ENCODE results near the gene PRDX6.
A peak's percentile ranks its signal among the peaks of the same experiment; 100 is the strongest.
"Not testable (repeated sequence)": the region's sequence is repeated elsewhere in the genome, so short reads cannot be mapped to it uniquely, and the experiment has no call there.

The PRDX6 gene

GRCh38 chr1:173464185-173464584 is 12.9 kb upstream of the PRDX6 start:
- not testable (repeated sequence) for H3K27ac ChIP-seq (ENCODE audit: low read depth in 2 of 2, low read length in 2 of 2); H3K4me3 ChIP-seq (ENCODE audit: low read length in 2 of 2); H3K27me3 ChIP-seq (ENCODE audit: control insufficient read depth in 2 of 2, insufficient read depth in 2 of 2, low read length in 2 of 2); H3K4me1 ChIP-seq (ENCODE audit: control insufficient read depth in 2 of 2, insufficient read depth in 2 of 2, low read length in 2 of 2); H3K9ac ChIP-seq (ENCODE audit: low read depth in 1 of 2, low read length in 2 of 2); H3K9me3 ChIP-seq (ENCODE audit: control insufficient read depth in 2 of 2, low read length in 2 of 2)
- peaks cover 11 to 16% of the 10 kb centered on the region in 2 donors for H3K36me3 ChIP-seq (ENCODE audit: control insufficient read depth in 2 of 2, insufficient read depth in 2 of 2, low read length in 2 of 2)

- H3K4me1 ChIP-seq (ENCODE audit: control insufficient read depth in 2 of 2, insufficient read depth in 2 of 2, low read length in 2 of 2), result no peaks in the 10 kb centered on the region
- H3K9me3 ChIP-seq (ENCODE audit: control insufficient read depth in 2 of 2, low read length in 2 of 2), result peaks cover 0 to 4% of the 10 kb centered on the region in 2 donors
- H3K9ac ChIP-seq (ENCODE audit: low read depth in 1 of 2, low read length in 2 of 2), result no peak overlapping the region
- H3K36me3 ChIP-seq (ENCODE audit: control insufficient read depth in 2 of 2, insufficient read depth in 2 of 2, low read length in 2 of 2), result no peaks in the 10 kb centered on the region
- no peak overlapping the region for H3K4me3 ChIP-seq (ENCODE audit: low read length in 2 of 2)
- H3K27ac ChIP-seq (ENCODE audit: low read depth in 2 of 2, low read length in 2 of 2), result no peak overlapping the region
- H3K27me3 ChIP-seq (ENCODE audit: control insufficient read depth in 2 of 2, insufficient read depth in 2 of 2, low read length in 2 of 2), result no peaks in the 10 kb centered on the region
Observed at GRCh38 chr1:173467426-173467825, 9.7 kb upstream of the PRDX6 start.

- peaks cover 0 to 4% of the 10 kb centered on the region in 2 donors for H3K9me3 ChIP-seq (ENCODE audit: control insufficient read depth in 2 of 2, low read length in 2 of 2)
- peaks cover 4 to 16% of the 10 kb centered on the region in 2 donors for H3K4me1 ChIP-seq (ENCODE audit: control insufficient read depth in 2 of 2, insufficient read depth in 2 of 2, low read length in 2 of 2)
- H3K27me3 ChIP-seq (ENCODE audit: control insufficient read depth in 2 of 2, insufficient read depth in 2 of 2, low read length in 2 of 2), result no peaks in the 10 kb centered on the region
- H3K9ac ChIP-seq (ENCODE audit: low read depth in 1 of 2, low read length in 2 of 2), result no peak overlapping the region
- H3K27ac ChIP-seq (ENCODE audit: low read depth in 2 of 2, low read length in 2 of 2), result peak overlapping the region in 1 of 2 donors; percentile 27
- H3K4me3 ChIP-seq (ENCODE audit: low read length in 2 of 2), result no peak overlapping the region
- H3K36me3 ChIP-seq (ENCODE audit: control insufficient read depth in 2 of 2, insufficient read depth in 2 of 2, low read length in 2 of 2), result no peaks in the 10 kb centered on the region
Observed at GRCh38 chr1:173469656-173470055, 7.5 kb upstream of the PRDX6 start.

GRCh38 chr1:173470608-173471007 is 6.5 kb upstream of the PRDX6 start:
- H3K27ac ChIP-seq (ENCODE audit: low read depth in 2 of 2, low read length in 2 of 2), result no peak overlapping the region
- H3K4me1 ChIP-seq (ENCODE audit: control insufficient read depth in 2 of 2, insufficient read depth in 2 of 2, low read length in 2 of 2), result peaks cover 11 to 25% of the 10 kb centered on the region in 2 donors
- H3K9ac ChIP-seq (ENCODE audit: low read depth in 1 of 2, low read length in 2 of 2), result no peak overlapping the region
- H3K27me3 ChIP-seq (ENCODE audit: control insufficient read depth in 2 of 2, insufficient read depth in 2 of 2, low read length in 2 of 2), result no peaks in the 10 kb centered on the region
- H3K36me3 ChIP-seq (ENCODE audit: control insufficient read depth in 2 of 2, insufficient read depth in 2 of 2, low read length in 2 of 2), result no peaks in the 10 kb centered on the region
- H3K9me3 ChIP-seq (ENCODE audit: control insufficient read depth in 2 of 2, low read length in 2 of 2), result peaks cover 0 to 4% of the 10 kb centered on the region in 2 donors
- H3K4me3 ChIP-seq (ENCODE audit: low read length in 2 of 2), result no peak overlapping the region

- Histone ChIP-seq H3K27ac (ENCODE audit: low read depth in 2 of 2, low read length in 2 of 2) (peak overlapping the region; percentile 63 to 97), H3K9ac (ENCODE audit: low read depth in 1 of 2, low read length in 2 of 2) (peak overlapping the region in 1 of 2 donors; percentile 37), H3K4me1 (ENCODE audit: control insufficient read depth in 2 of 2, insufficient read depth in 2 of 2, low read length in 2 of 2) (peaks cover 28 to 40% of the 10 kb centered on the region in 2 donors), H3K9me3 (ENCODE audit: control insufficient read depth in 2 of 2, low read length in 2 of 2) (peaks cover 0 to 4% of the 10 kb centered on the region in 2 donors), H3K4me3 (ENCODE audit: low read length in 2 of 2) (no peak overlapping the region), H3K36me3 (ENCODE audit: control insufficient read depth in 2 of 2, insufficient read depth in 2 of 2, low read length in 2 of 2) (no peaks in the 10 kb centered on the region), H3K27me3 (ENCODE audit: control insufficient read depth in 2 of 2, insufficient read depth in 2 of 2, low read length in 2 of 2) (no peaks in the 10 kb centered on the region)
Observed at GRCh38 chr1:173473599-173474011, 3.5 kb upstream of the PRDX6 start.

GRCh38 chr1:173474097-173474779 is 2.9 kb upstream of the PRDX6 start:
- no peaks in the 10 kb centered on the region for H3K27me3 ChIP-seq (ENCODE audit: control insufficient read depth in 2 of 2, insufficient read depth in 2 of 2, low read length in 2 of 2)
- H3K4me3 ChIP-seq (ENCODE audit: low read length in 2 of 2), result peak overlapping the region in 1 of 2 donors; percentile 90
- peaks cover 0 to 4% of the 10 kb centered on the region in 2 donors for H3K9me3 ChIP-seq (ENCODE audit: control insufficient read depth in 2 of 2, low read length in 2 of 2)
- H3K36me3 ChIP-seq (ENCODE audit: control insufficient read depth in 2 of 2, insufficient read depth in 2 of 2, low read length in 2 of 2), result no peaks in the 10 kb centered on the region
- H3K9ac ChIP-seq (ENCODE audit: low read depth in 1 of 2, low read length in 2 of 2), result peak overlapping the region in 1 of 2 donors; percentile 52
- H3K4me1 ChIP-seq (ENCODE audit: control insufficient read depth in 2 of 2, insufficient read depth in 2 of 2, low read length in 2 of 2), result peaks cover 28 to 46% of the 10 kb centered on the region in 2 donors
- peak overlapping the region; percentile 63 to 97 for H3K27ac ChIP-seq (ENCODE audit: low read depth in 2 of 2, low read length in 2 of 2)

- peak overlapping the region; percentile 90 to 94 for H3K4me3 ChIP-seq (ENCODE audit: low read length in 2 of 2)
- H3K9ac ChIP-seq (ENCODE audit: low read depth in 1 of 2, low read length in 2 of 2), result peak overlapping the region in 1 of 2 donors; percentile 52
- peak overlapping the region; percentile 63 to 97 for H3K27ac ChIP-seq (ENCODE audit: low read depth in 2 of 2, low read length in 2 of 2)
- not testable (repeated sequence) for H3K27me3 ChIP-seq (ENCODE audit: control insufficient read depth in 2 of 2, insufficient read depth in 2 of 2, low read length in 2 of 2); H3K9me3 ChIP-seq (ENCODE audit: control insufficient read depth in 2 of 2, low read length in 2 of 2); H3K36me3 ChIP-seq (ENCODE audit: control insufficient read depth in 2 of 2, insufficient read depth in 2 of 2, low read length in 2 of 2)
- H3K4me1 ChIP-seq (ENCODE audit: control insufficient read depth in 2 of 2, insufficient read depth in 2 of 2, low read length in 2 of 2), result peaks cover 28 to 46% of the 10 kb centered on the region in 2 donors
Observed at GRCh38 chr1:173474780-173475421, 2.2 kb upstream of the PRDX6 start.

- Histone ChIP-seq H3K27ac (ENCODE audit: low read depth in 2 of 2, low read length in 2 of 2) (peak overlapping the region; percentile 97 to 98), H3K9ac (ENCODE audit: low read depth in 1 of 2, low read length in 2 of 2) (peak overlapping the region; percentile 94 to 97)
Observed at GRCh38 chr1:173475564-173476196, 1.5 kb upstream of the PRDX6 start.

GRCh38 chr1:173476197-173476664 is 904 bp upstream of the PRDX6 start:
- Histone ChIP-seq H3K4me3 (ENCODE audit: low read length in 2 of 2) (peak overlapping the region; percentile 90 to 94), H3K36me3 (ENCODE audit: control insufficient read depth in 2 of 2, insufficient read depth in 2 of 2, low read length in 2 of 2) (peaks cover 1 to 5% of the 10 kb centered on the region in 2 donors), H3K27ac (ENCODE audit: low read depth in 2 of 2, low read length in 2 of 2) (peak overlapping the region; percentile 97 to 98), H3K9me3 (ENCODE audit: control insufficient read depth in 2 of 2, low read length in 2 of 2) (no peaks in the 10 kb centered on the region), H3K9ac (ENCODE audit: low read depth in 1 of 2, low read length in 2 of 2) (peak overlapping the region; percentile 94 to 97), H3K27me3 (ENCODE audit: control insufficient read depth in 2 of 2, insufficient read depth in 2 of 2, low read length in 2 of 2) (no peaks in the 10 kb centered on the region), H3K4me1 (ENCODE audit: control insufficient read depth in 2 of 2, insufficient read depth in 2 of 2, low read length in 2 of 2) (peaks cover 31 to 46% of the 10 kb centered on the region in 2 donors)

More at GRCh38 chr1:173475564-173476196, 1.5 kb upstream of the PRDX6 start:
- Histone ChIP-seq H3K9me3 (ENCODE audit: control insufficient read depth in 2 of 2, low read length in 2 of 2) (peaks cover 0 to 4% of the 10 kb centered on the region in 2 donors), H3K36me3 (ENCODE audit: control insufficient read depth in 2 of 2, insufficient read depth in 2 of 2, low read length in 2 of 2) (no peaks in the 10 kb centered on the region), H3K27me3 (ENCODE audit: control insufficient read depth in 2 of 2, insufficient read depth in 2 of 2, low read length in 2 of 2) (no peaks in the 10 kb centered on the region), H3K4me3 (ENCODE audit: low read length in 2 of 2) (peak overlapping the region; percentile 90 to 94), H3K4me1 (ENCODE audit: control insufficient read depth in 2 of 2, insufficient read depth in 2 of 2, low read length in 2 of 2) (peaks cover 31 to 46% of the 10 kb centered on the region in 2 donors)

Data from mucosa of rectum (tissue), 2 donors.